Measurements from ENCODE around the gene PAMR1.

The PAMR1 gene

GRCh38 chr11:35487532-35488078 lies 37.8 kb downstream of the PAMR1 start:
- DNase-seq (ENCODE audit: low read depth), result no peak

DNA sequence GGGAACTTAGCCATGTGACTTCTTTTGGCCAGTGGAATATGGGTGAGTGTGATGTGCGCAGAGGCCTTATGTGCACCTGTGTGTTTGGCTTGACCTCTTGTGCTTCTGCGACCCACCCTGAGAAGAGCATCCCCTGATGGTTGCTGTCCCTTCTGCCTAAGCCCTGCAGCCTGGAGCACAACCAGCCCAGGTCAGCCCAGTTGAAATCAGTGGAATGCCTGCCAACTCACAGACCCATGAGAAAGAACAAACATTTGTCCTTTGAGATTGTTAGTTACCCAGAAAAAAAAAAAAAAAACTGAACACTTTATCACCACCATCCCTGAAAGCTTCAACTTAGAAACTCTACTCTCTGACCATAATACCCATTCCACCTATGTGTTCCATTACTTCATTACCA lies 38.5 kb downstream of the PAMR1 start:
- no peak for DNase-seq (ENCODE audit: low read depth)
- TF ChIP-seq CTCF (IDR thresholded peaks at IDR 0.05; ENCODE audit: control insufficient read depth, extremely low read depth, insufficient read depth), result no peak
- no peak overlapping the region for H3K4me3 ChIP-seq (ENCODE audit: low read depth, low read length)

More at GRCh38 chr11:35487532-35488078, 37.8 kb downstream of the PAMR1 start:
- TF ChIP-seq CTCF (IDR thresholded peaks at IDR 0.05; ENCODE audit: control insufficient read depth, extremely low read depth, insufficient read depth), result peak; percentile 79
- H3K4me3 ChIP-seq (ENCODE audit: low read depth, low read length), result no peak overlapping the region

- no peak for DNase-seq (ENCODE audit: low read depth)
- H3K4me3 ChIP-seq (ENCODE audit: low read depth, low read length), result no peak overlapping the region
- no peak for TF ChIP-seq CTCF (IDR thresholded peaks at IDR 0.05; ENCODE audit: control insufficient read depth, extremely low read depth, insufficient read depth)
These were observed 39.0 kb downstream of the PAMR1 start for GRCh38 chr11:35486446-35486845.

GRCh38 chr11:35485656-35486322 lies 39.6 kb downstream of the PAMR1 start:
- peak; percentile 43 for DNase-seq (ENCODE audit: low read depth)
- peak; percentile 91 for TF ChIP-seq CTCF (IDR thresholded peaks at IDR 0.05; ENCODE audit: control insufficient read depth, extremely low read depth, insufficient read depth)
- H3K4me3 ChIP-seq (ENCODE audit: low read depth, low read length), result no peak overlapping the region

GRCh38 chr11:35484435-35484834 lies 41.0 kb downstream of the PAMR1 start:
- H3K4me3 ChIP-seq (ENCODE audit: low read depth, low read length), result no peak overlapping the region
- TF ChIP-seq CTCF (IDR thresholded peaks at IDR 0.05; ENCODE audit: control insufficient read depth, extremely low read depth, insufficient read depth), result no peak
- no peak for DNase-seq (ENCODE audit: low read depth)

GRCh38 chr11:35483131-35483820 lies 42.1 kb downstream of the PAMR1 start:
- DNase-seq (ENCODE audit: low read depth), result no peak
- H3K4me3 ChIP-seq (ENCODE audit: low read depth, low read length), result no peak overlapping the region
- no peak for TF ChIP-seq CTCF (IDR thresholded peaks at IDR 0.05; ENCODE audit: control insufficient read depth, extremely low read depth, insufficient read depth)

All from LNCaP clone FGC (cell line).